H1 (cell line): Measurements from ENCODE around the gene TEX54. TPM values are rescaled to one million over a fixed set of nuclear protein-coding genes. Genes with fewer than 3 reads are reported as not detected.

ENCODE experiments used
- CTCF ChIA-PET: fragments of 300-600 bp; sonication (Branson Sonifier 250); formaldehyde crosslinking; loops from one replicate; lab custom pipeline; 2021; ENCODE audit not compliant: partially characterized antibody; lab: Charles Lee
- POLR2A ChIA-PET: fragments of 300-600 bp; sonication (Branson Sonifier 250); formaldehyde crosslinking; loops from one replicate; lab custom pipeline; 2021; ENCODE audit warnings: inconsistent platforms; ENCODE audit not compliant: partially characterized antibody; lab: Charles Lee
- DNase-seq, 2 experiments: peaks; one replicate each; pipeline versions ENCODE4 v3.0.0 to v3.0.0-alpha.2; 2010 to 2022; ENCODE audit warnings: low spot score in 2 of 2, low read depth in 1 of 2, mixed read lengths in 1 of 2
- FAIRE-seq: peaks from 2 replicates; lab custom pipeline; 2011; peaks lifted over from hg19 to GRCh38; lab: Jason Lieb, UNC
- H2AFZ ChIP-seq: 2 replicates; pipeline ENCODE4 v1.8.1; 2012; ENCODE audit warnings: low read length, inconsistent platforms
- H2AK5ac ChIP-seq: 2 replicates; pipeline ENCODE4 v1.6.1; 2013; ENCODE audit warnings: low read depth, low read length
- H2BK120ac ChIP-seq: replicated peaks from 2 replicates; pipeline ENCODE3; 2013; ENCODE audit warnings: low read depth, low read length, inconsistent platforms
- H2BK12ac ChIP-seq: 2 replicates; pipeline ENCODE4 v1.6.1; 2013; ENCODE audit warnings: low read depth, low read length
- H2BK15ac ChIP-seq: 2 replicates; pipeline ENCODE4 v1.6.1; 2013; ENCODE audit warnings: low read length
- H2BK20ac ChIP-seq: 2 replicates; pipeline ENCODE4 v1.6.1; 2013; ENCODE audit warnings: low read length
- H2BK5ac ChIP-seq: 2 replicates; pipeline ENCODE4 v1.6.1; 2013; ENCODE audit warnings: low read depth, low read length
- H3K14ac ChIP-seq: 2 replicates; pipeline ENCODE4 v1.6.1; 2013; ENCODE audit warnings: inconsistent platforms; ENCODE audit not compliant: insufficient read length
- H3K18ac ChIP-seq: 2 replicates; pipeline ENCODE4 v1.6.1; 2013; ENCODE audit warnings: low read length; ENCODE audit errors: extremely low read depth
- H3K23ac ChIP-seq: 2 replicates; pipeline ENCODE4 v1.6.1; 2013; ENCODE audit warnings: inconsistent platforms; ENCODE audit not compliant: insufficient read length
- H3K23me2 ChIP-seq: 2 replicates; pipeline ENCODE4 v1.6.1; 2013; ENCODE audit warnings: low read depth, low read length
- H3K27ac ChIP-seq: 2 replicates; pipeline ENCODE4 v1.6.1; 2011; ENCODE audit warnings: low read depth, low read length, inconsistent platforms
- H3K27me3 ChIP-seq, 4 experiments: replicated peaks in 1 of 4; 1 replicate in 1 of 4; 2 replicates in 3 of 4; pipeline versions ENCODE4 v1.6.1 to v1.8.1; 2011 to 2013; ENCODE audit warnings: low read length in 3 of 4, mild to moderate bottlenecking in 3 of 4, inconsistent platforms in 2 of 4, mixed read lengths in 2 of 4, moderate library complexity in 1 of 4; ENCODE audit not compliant: control insufficient read depth in 3 of 4, insufficient read depth in 3 of 4; ENCODE audit errors: extremely low read depth in 1 of 4
- H3K36me3 ChIP-seq, 4 experiments: 2 replicates each; pipeline versions ENCODE4 v1.6.1 to v1.8.1; 2011 to 2013; ENCODE audit warnings: mild to moderate bottlenecking in 4 of 4, low read length in 3 of 4, moderate library complexity in 2 of 4, control low read depth in 1 of 4, inconsistent platforms in 1 of 4; ENCODE audit not compliant: insufficient read depth in 4 of 4, control insufficient read depth in 2 of 4
- H3K4ac ChIP-seq: replicated peaks from 2 replicates; pipeline ENCODE3; 2013; ENCODE audit warnings: low read length, low read depth, mixed read lengths, inconsistent platforms; ENCODE audit not compliant: insufficient read length
- H3K4me1 ChIP-seq, 4 experiments: replicated peaks in 1 of 4; 1 replicate in 1 of 4; 2 replicates in 3 of 4; pipeline versions ENCODE4 v1.6.1 to v1.8.1; 2011 to 2013; ENCODE audit warnings: low read length in 3 of 4, inconsistent platforms in 2 of 4, mixed read lengths in 1 of 4; ENCODE audit not compliant: insufficient read depth in 4 of 4, control insufficient read depth in 3 of 4
- H3K4me2 ChIP-seq, 2 experiments: 2 replicates each; pipeline versions ENCODE4 v1.6.1 to v1.8.1; 2011 to 2013; ENCODE audit warnings: low read depth in 2 of 2, low read length in 2 of 2, control low read depth in 1 of 2, inconsistent platforms in 1 of 2, mild to moderate bottlenecking in 1 of 2; ENCODE audit not compliant: insufficient read depth in 1 of 2
- H3K4me3 ChIP-seq, 4 experiments: fragments of 200-600, 300-600 bp in 1 of 4; sonication (generic), shearing (Covaris generic), sonication (Bioruptor Twin) in 1 of 4; 2 replicates each; pipeline versions ENCODE4 v1.5.1 to v1.8.1; 2011 to 2016; ENCODE audit warnings: low read length in 4 of 4, low read depth in 3 of 4, control low read depth in 2 of 4, inconsistent platforms in 2 of 4, mild to moderate bottlenecking in 2 of 4, mixed read lengths in 1 of 4, moderate library complexity in 1 of 4; ENCODE audit not compliant: insufficient read depth in 2 of 4; ENCODE audit errors: extremely low read depth in 1 of 4
- H3K56ac ChIP-seq: replicated peaks from 2 replicates; pipeline ENCODE3; 2013; ENCODE audit warnings: low read depth, mild to moderate bottlenecking, mixed read lengths, low read length, inconsistent platforms; ENCODE audit not compliant: insufficient read length
- H3K79me1 ChIP-seq: 2 replicates; pipeline ENCODE4 v1.6.1; 2013; ENCODE audit warnings: low read depth, low read length, control low read depth
- H3K79me2 ChIP-seq, 2 experiments: 2 replicates each; pipeline versions ENCODE4 v1.6.1 to v1.8.1; 2012 to 2013; ENCODE audit warnings: low read length in 2 of 2, mild to moderate bottlenecking in 2 of 2, inconsistent platforms in 1 of 2; ENCODE audit not compliant: insufficient read depth in 2 of 2, control insufficient read depth in 1 of 2
- H3K9ac ChIP-seq, 4 experiments: replicated peaks in 1 of 4; 1 replicate in 1 of 4; 2 replicates in 3 of 4; pipeline versions ENCODE4 v1.6.1 to v1.8.1; 2011 to 2013; ENCODE audit warnings: low read depth in 3 of 4, low read length in 3 of 4, control low read depth in 2 of 4, mild to moderate bottlenecking in 2 of 4, moderate library complexity in 2 of 4, inconsistent platforms in 1 of 4; ENCODE audit errors: extremely low read depth in 1 of 4
- H3K9me3 ChIP-seq, 2 experiments: 2 replicates each; pipeline versions ENCODE4 v1.6.1 to v1.8.1; 2012 to 2013; ENCODE audit warnings: mild to moderate bottlenecking in 2 of 2, moderate library complexity in 2 of 2, control low read depth in 1 of 2, inconsistent platforms in 1 of 2, low read depth in 1 of 2, low read length in 1 of 2, mixed read lengths in 1 of 2; ENCODE audit not compliant: insufficient read depth in 2 of 2
- H4K20me1 ChIP-seq, 2 experiments: replicated peaks in 1 of 2; 2 replicates each; pipeline versions ENCODE3 to v1.8.1; 2011 to 2013; ENCODE audit warnings: inconsistent platforms in 2 of 2, low read length in 2 of 2, mild to moderate bottlenecking in 1 of 2; ENCODE audit not compliant: insufficient read depth in 2 of 2, control insufficient read depth in 1 of 2
- H4K5ac ChIP-seq: 2 replicates; pipeline ENCODE4 v1.6.1; 2013; ENCODE audit warnings: low read length, low read depth, mixed read lengths, inconsistent platforms; ENCODE audit not compliant: insufficient read length
- H4K8ac ChIP-seq: 2 replicates; pipeline ENCODE4 v1.8.0; 2013; ENCODE audit warnings: mild to moderate bottlenecking, moderate library complexity, low read length, inconsistent platforms; ENCODE audit not compliant: insufficient read depth; ENCODE audit errors: extremely low read depth
- H4K91ac ChIP-seq: replicated peaks from 2 replicates; pipeline ENCODE3; 2013; ENCODE audit warnings: low read length, mixed read lengths, inconsistent platforms; ENCODE audit not compliant: insufficient read length
- BACH1 ChIP-seq: IDR thresholded peaks from 2 replicates; pipeline ENCODE4 v1.6.1; 2012; ENCODE audit warnings: low read length, improper control_type of control experiment
- CHD1 ChIP-seq: IDR thresholded peaks from 2 replicates; pipeline ENCODE4 v1.6.1; 2012; ENCODE audit warnings: low read depth, low read length, improper control_type of control experiment
- POLR2AphosphoS5 ChIP-seq: IDR thresholded peaks from 2 replicates; pipeline ENCODE4 v1.6.1; 2011; ENCODE audit warnings: low read depth, low read length
- POU5F1 ChIP-seq: IDR thresholded peaks from 2 replicates; pipeline ENCODE4 v1.6.1; 2011; ENCODE audit warnings: low read depth, mild to moderate bottlenecking, low read length, moderate library complexity
- RAD21 ChIP-seq, 2 experiments: IDR thresholded peaks in 1 of 2; conservative IDR thresholded peaks in 1 of 2; 2 replicates each; pipeline ENCODE4 v1.6.1; 2011; ENCODE audit warnings: low read depth in 2 of 2, low read length in 2 of 2, improper control_type of control experiment in 1 of 2, inconsistent platforms in 1 of 2, mild to moderate bottlenecking in 1 of 2, moderate library complexity in 1 of 2
- RNF2 ChIP-seq: fragments of 200-900, 300-1000 bp; sonication (generic); IDR thresholded peaks from 2 replicates; pipeline ENCODE4 v1.7.1; 2016; ENCODE audit warnings: borderline replicate concordance, low read depth, mild to moderate bottlenecking, antibody characterized with exemption, low read length; ENCODE audit not compliant: poor library complexity, severe bottlenecking; ENCODE audit errors: missing control alignments
- SIN3A ChIP-seq, 2 experiments: IDR thresholded peaks in 1 of 2; conservative IDR thresholded peaks in 1 of 2; 2 replicates each; pipeline ENCODE4 v1.6.1; 2011 to 2012; ENCODE audit warnings: low read length in 2 of 2, improper control_type of control experiment in 1 of 2, low read depth in 1 of 2, mild to moderate bottlenecking in 1 of 2
- TEAD4 ChIP-seq: IDR thresholded peaks from 2 replicates; pipeline ENCODE4 v1.6.1; 2012; ENCODE audit warnings: low read depth, low read length, inconsistent platforms, mixed read lengths
- ZNF274 ChIP-seq: IDR thresholded peaks from 2 replicates; pipeline ENCODE4 v1.7.0; 2012; ENCODE audit warnings: low read length, borderline replicate concordance; ENCODE audit errors: extremely low read depth
- WGBS, 2 experiments: shearing (Covaris generic) in 1 of 2; methylation state at CpG; one replicate each; pipeline versions ENCODE4 v1.1.6 to v1.1.7; 2013 to 2015; ENCODE audit warnings: low lambda C conversion rate in 2 of 2, mixed read lengths in 2 of 2, inconsistent platforms in 1 of 2, low coverage in 1 of 2, missing lambda C conversion rate in 1 of 2; ENCODE audit not compliant: insufficient replicate concordance in 2 of 2, insufficient coverage in 1 of 2, insufficient read length in 1 of 2; ENCODE audit errors: extremely low coverage in 1 of 2, missing lambda C conversion rate in 1 of 2; 5-methylcytosine and 5-hydroxymethylcytosine counted together
- polyA plus RNA-seq, 7 experiments: library from polyadenylated mRNA; depleted of rRNA in 3 of 7; stranded (reverse) in 5 of 7; unstranded in 2 of 7; fragments of >200 nt in 5 of 7; fragments of 200-250 nt in 2 of 7; gene quantifications; 1 replicate in 5 of 7; 2 replicates in 1 of 7; 4 replicates in 1 of 7; pipeline versions ENCODE4 v1.2.1 to v1.2.3, GENCODE V29; 2011 to 2013; ENCODE audit warnings: missing spikeins in 2 of 7, mixed read lengths in 2 of 7
- total RNA-seq: library from RNA; stranded (reverse); fragmentation: NEBNext Ultra II Directional; extraction: Animal tissue kit (Norgen Biotek cat#: 25700); gene quantifications from 2 replicates; pipeline ENCODE4 v1.2.1, GENCODE V29; 2021

TEX54 gene
- total and polyA plus RNA-seq, 2 of the 8 experiments (the other 6 are each of a cell fraction or from before 2014, with no cell fraction given): 1.2 TPM; not detected in 1

DNA sequence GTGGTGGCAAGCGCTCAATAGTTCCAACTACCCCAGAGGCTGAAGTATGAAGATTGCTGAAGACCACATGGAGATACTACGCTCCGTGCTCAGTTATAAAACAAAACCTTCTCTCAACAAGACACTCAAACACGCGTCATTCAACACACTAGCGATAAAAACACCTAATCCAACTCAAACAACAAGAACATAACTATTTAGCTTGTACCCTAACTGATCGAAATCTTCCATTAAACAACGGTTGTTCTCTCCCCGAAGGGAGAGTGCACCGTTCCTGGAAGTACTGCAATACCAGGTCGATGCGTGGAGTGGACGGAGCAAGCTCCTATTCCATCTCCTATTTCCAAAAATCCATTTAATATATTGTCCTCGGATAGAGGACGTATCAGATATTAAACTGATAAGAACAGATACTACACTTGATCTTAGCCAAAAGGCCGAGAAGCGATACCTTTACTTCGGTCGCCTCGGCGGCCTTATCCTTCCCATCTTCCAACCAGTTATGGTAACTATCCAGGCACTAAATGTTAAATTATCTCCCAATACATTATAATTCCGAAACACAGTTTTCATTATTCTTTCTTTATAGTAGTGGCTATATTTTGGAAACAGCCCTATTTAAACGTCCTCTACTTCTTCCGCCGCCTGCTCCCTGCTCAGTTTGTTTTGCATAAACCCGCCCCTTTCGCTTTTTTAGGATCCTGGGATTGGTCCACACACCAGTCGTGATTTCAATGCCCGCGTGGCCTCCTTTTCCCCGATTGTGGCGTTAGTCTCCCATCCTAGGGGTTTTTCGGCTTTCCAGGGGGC lies 8.9 kb upstream of the TEX54 start:
- Histone ChIP-seq H3K36me3 (peaks cover 0 to 6% (median under 1%) of the 10 kb centered on the region in 4 experiments; a peak in 3 of 8 replicates), H2BK15ac (no peak overlapping the region), H2BK5ac (peak overlapping the region; percentile 90), H3K27me3 (no peaks in the 10 kb centered on the region), H4K20me1 (peaks cover 0 to 2% of the 10 kb centered on the region in 2 experiments), H4K8ac (peak overlapping the region; percentile 87; the same call in 1 of the 2 replicates), H2BK120ac (no peak overlapping the region), H3K4ac (no peak overlapping the region), H2AK5ac (no peak overlapping the region; the same call in 1 of the 2 replicates), H2BK20ac (no peak overlapping the region), H3K4me3 (peak overlapping the region; percentile 40 to 90 (median 55)), H2AFZ (no peak overlapping the region), H2BK12ac (peak overlapping the region; percentile 82; the same call in 1 of the 2 replicates), H3K23me2 (peaks cover 20% of the 10 kb centered on the region), H3K79me2 (peaks cover 0 to 20% of the 10 kb centered on the region in 2 experiments; a peak in 2 of 4 replicates), H3K18ac (no peak overlapping the region; the same call in 1 of the 2 replicates), H3K56ac (peak overlapping the region; percentile 92), H3K9me3 (no peaks in the 10 kb centered on the region), H3K9ac (peak overlapping the region in 3 of 4 experiments; percentile 43 to 88 (median 78); a peak in 6 of 7 replicates), H3K23ac (no peak overlapping the region), H3K27ac (peak overlapping the region; percentile 95), H3K79me1 (peaks cover 3% of the 10 kb centered on the region; the same call in 1 of the 2 replicates), H4K5ac (peak overlapping the region; percentile 73), H3K4me2 (peak overlapping the region; percentile 89 to 99), H4K91ac (no peak overlapping the region), H3K14ac (no peak overlapping the region), H3K4me1 (peaks cover 0 to 5% (median 1%) of the 10 kb centered on the region in 4 experiments; a peak in 2 of 7 replicates)
- WGBS, 2 experiments: 1% methylated on average over 33 of the region's 33 CpGs; no CpG with 5 or more reads in 1 of the 2 experiments
- POLR2A ChIA-PET: interaction anchor here (0.6 to 20.0 kb wide), 78 partner anchors 9 to 1410 kb away, joined by 3 to 2104 read pairs (median 6); partner anchors contain the start of genes B3GAT3, BSCL2, C11orf98 and CHRM1
- CTCF ChIA-PET: interaction anchor here (1.2 to 2.2 kb wide), 4 partner anchors 9 to 67 kb away, joined by 3 to 5 read pairs (median 4); partner anchors contain the start of genes STX5 and TEX54
- peak; percentile 100 for FAIRE-seq
- DNase-seq: peak; percentile 88
- TF ChIP-seq TEAD4 (no peak), ZNF274 (no peak), RAD21 (IDR thresholded peaks at IDR 0.05 in 1 of 2, conservative IDR thresholded peaks at IDR 0.05 in 1 of 2; ENCODE audit: low read depth in 2 of 2, low read length in 2 of 2) (no peak), CHD1 (no peak), POLR2AphosphoS5 (peak; percentile 100), RNF2 (no peak), BACH1 (peak; percentile 62), POU5F1 (no peak), SIN3A (conservative IDR thresholded peaks at IDR 0.05 in 1 of 2, IDR thresholded peaks at IDR 0.05 in 1 of 2; ENCODE audit: low read depth in 1 of 2, low read length in 2 of 2) (peak; percentile 67 to 94; a peak in 2 of 4 replicates)
